Spinal cord (tissue), 10 donors: Measurements from ENCODE around the gene ATOH1. TPM values are rescaled to one million over a fixed set of nuclear protein-coding genes. Genes with fewer than 3 reads are reported as not detected.
A peak's percentile ranks its signal among the peaks of the same experiment; 100 is the strongest.

Experiments used
- DNase-seq, 6 donors: peaks; one replicate each; pipeline versions ENCODE4 v3.0.0 to v3.0.0-alpha.2; 2013 to 2015; ENCODE audit warnings: low spot score in 6 of 6, low read depth in 4 of 6
- H3K27ac ChIP-seq: one replicate; pipeline ENCODE4 v1.5.1; 2013; ENCODE audit warnings: low read depth, low read length, control low read depth
- H3K27me3 ChIP-seq: one replicate; pipeline ENCODE4 v1.6.1; 2013; ENCODE audit warnings: low read length; ENCODE audit not compliant: control insufficient read depth, insufficient read depth
- H3K36me3 ChIP-seq: one replicate; pipeline ENCODE4 v1.6.1; 2013; ENCODE audit warnings: low read length; ENCODE audit not compliant: control insufficient read depth, insufficient read depth
- H3K4me1 ChIP-seq: one replicate; pipeline ENCODE4 v1.6.1; 2013; ENCODE audit warnings: low read length; ENCODE audit not compliant: control insufficient read depth, insufficient read depth
- H3K4me3 ChIP-seq: one replicate; pipeline ENCODE4 v1.5.1; 2013; ENCODE audit warnings: low read depth, low read length, control low read depth
- H3K9me3 ChIP-seq: one replicate; pipeline ENCODE4 v1.6.1; 2013; ENCODE audit warnings: low read length; ENCODE audit not compliant: control insufficient read depth, insufficient read depth
- WGBS: methylation state at CpG from one replicate; pipeline ENCODE4 v1.1.5; 2013; ENCODE audit warnings: missing lambda C conversion rate; ENCODE audit not compliant: insufficient coverage; 5-methylcytosine and 5-hydroxymethylcytosine counted together
- long read RNA-seq, 4 donors: transcript quantifications; one replicate each; lab custom pipeline, GENCODE V29; 2026
- polyA plus RNA-seq, 2 donors: library from polyadenylated mRNA; unstranded; fragments of 120-200 nt; gene quantifications; one replicate each; pipeline ENCODE4 v1.2.1, GENCODE V29; 2013; ENCODE audit not compliant: insufficient read length in 2 of 2
- total RNA-seq, 2 donors: library from RNA; depleted of rRNA in 1 of 2; stranded (reverse); fragments of 120-200 nt in 1 of 2; fragments of >200 nt in 1 of 2; gene quantifications; one replicate each; pipeline versions ENCODE4 v1.2.3 to v1.2.4, GENCODE V29; 2013 to 2014
- donor health status: healthy.

Gene ATOH1
- total RNA-seq (under 1 TPM in 1 of 2 donors, not detected in 1; 0.77 TPM), polyA plus RNA-seq (not detected)
- long read RNA-seq, donor 1: 0 reads
- long read RNA-seq, donor 2: 0 reads
- long read RNA-seq, donor 3: 0 reads
- long read RNA-seq, donor 4: 0 reads

GRCh38 chr4:93828332-93828994, at the start of gene ATOH1:
ATOH1 (plus strand) TSS chr4:93828753; CDS start chr4:93828927, 174 bp downstream.
- under 1% methylated on average over 42 of the region's 46 CpGs for WGBS
- Histone ChIP-seq H3K36me3 (no peaks in the 10 kb centered on the region), H3K4me3 (peak within 1 kb of the TSS; percentile 42), H3K27ac (no peak within 1 kb of the TSS), H3K4me1 (peaks cover 27% of the 10 kb centered on the region), H3K27me3 (peaks cover 93% of the 10 kb centered on the region), H3K9me3 (no peaks in the 10 kb centered on the region)
- DNase-seq: peak in 3 of 6 donors; percentile 19 to 81 (median 80)

- H3K27me3 ChIP-seq: no peaks in the 10 kb centered on the region
- no peak overlapping the region for H3K4me3 ChIP-seq
- no peaks in the 10 kb centered on the region for H3K9me3 ChIP-seq
- no peaks in the 10 kb centered on the region for H3K36me3 ChIP-seq
- no peak overlapping the region for H3K27ac ChIP-seq
- WGBS: 89% methylated on average over 1 of the region's 2 CpGs
- no peak for DNase-seq
- H3K4me1 ChIP-seq: no peaks in the 10 kb centered on the region
Measured at GRCh38 chr4:93779228-93779627, 49.3 kb upstream of the ATOH1 start.

- Histone ChIP-seq H3K9me3 (no peaks in the 10 kb centered on the region), H3K4me1 (no peaks in the 10 kb centered on the region), H3K27ac (no peak overlapping the region), H3K36me3 (no peaks in the 10 kb centered on the region), H3K27me3 (no peaks in the 10 kb centered on the region), H3K4me3 (no peak overlapping the region)
- WGBS: 99% methylated on average over 5 of the region's 5 CpGs
- DNase-seq: no peak
Measured at GRCh38 chr4:93780080-93780479, 48.5 kb upstream of the ATOH1 start.

- no peaks in the 10 kb centered on the region for H3K27me3 ChIP-seq
- no peaks in the 10 kb centered on the region for H3K9me3 ChIP-seq
- no peak overlapping the region for H3K4me3 ChIP-seq
- WGBS: 98% methylated on average over 8 of the region's 9 CpGs
- no peak for DNase-seq
- no peak overlapping the region for H3K27ac ChIP-seq
- no peaks in the 10 kb centered on the region for H3K36me3 ChIP-seq
- H3K4me1 ChIP-seq: no peaks in the 10 kb centered on the region
Measured at GRCh38 chr4:93781198-93781597, 47.4 kb upstream of the ATOH1 start.

GRCh38 chr4:93786149-93786548, 42.4 kb upstream of the ATOH1 start:
- Histone ChIP-seq H3K27ac (no peak overlapping the region), H3K9me3 (no peaks in the 10 kb centered on the region), H3K36me3 (no peaks in the 10 kb centered on the region), H3K4me1 (no peaks in the 10 kb centered on the region), H3K4me3 (no peak overlapping the region), H3K27me3 (no peaks in the 10 kb centered on the region)
- DNase-seq: no peak
- 58% methylated on average over 2 of the region's 2 CpGs for WGBS

GRCh38 chr4:93788712-93789111, 39.8 kb upstream of the ATOH1 start:
- H3K36me3 ChIP-seq: no peaks in the 10 kb centered on the region
- WGBS: no CpG with 5 or more reads among the region's 1 CpG
- no peaks in the 10 kb centered on the region for H3K9me3 ChIP-seq
- no peak overlapping the region for H3K27ac ChIP-seq
- H3K4me1 ChIP-seq: no peaks in the 10 kb centered on the region
- H3K27me3 ChIP-seq: no peaks in the 10 kb centered on the region
- no peak overlapping the region for H3K4me3 ChIP-seq
- peak in 2 of 6 donors; percentile 33 to 72 for DNase-seq

GRCh38 chr4:93791570-93792195, 36.9 kb upstream of the ATOH1 start:
- peak; percentile 46 to 92 (median 66) for DNase-seq
- H3K27ac ChIP-seq: no peak overlapping the region
- no CpG with 5 or more reads among the region's 3 CpGs for WGBS

GRCh38 chr4:93802045-93802444, 26.5 kb upstream of the ATOH1 start:
- H3K27ac ChIP-seq: no peak overlapping the region
- no peak overlapping the region for H3K4me3 ChIP-seq
- no peaks in the 10 kb centered on the region for H3K36me3 ChIP-seq
- no CpG with 5 or more reads among the region's 4 CpGs for WGBS
- H3K9me3 ChIP-seq: no peaks in the 10 kb centered on the region
- no peaks in the 10 kb centered on the region for H3K4me1 ChIP-seq
- peak in 1 of 6 donors; percentile 5 for DNase-seq
- H3K27me3 ChIP-seq: peaks cover 3% of the 10 kb centered on the region

More at GRCh38 chr4:93791570-93792195, 36.9 kb upstream of the ATOH1 start:
- H3K4me3 ChIP-seq: no peak overlapping the region
- peaks cover 3% of the 10 kb centered on the region for H3K4me1 ChIP-seq
- H3K36me3 ChIP-seq: no peaks in the 10 kb centered on the region
- H3K9me3 ChIP-seq: no peaks in the 10 kb centered on the region
- H3K27me3 ChIP-seq: peaks cover 9% of the 10 kb centered on the region

GRCh38 chr4:93809773-93810172, 18.8 kb upstream of the ATOH1 start:
- peak in 2 of 6 donors; percentile 60 to 63 for DNase-seq
- 25% methylated on average over 1 of the region's 4 CpGs for WGBS

More at GRCh38 chr4:93809773-93810172, 18.8 kb upstream of the ATOH1 start:
- no peaks in the 10 kb centered on the region for H3K4me1 ChIP-seq
- no peaks in the 10 kb centered on the region for H3K27me3 ChIP-seq
- H3K36me3 ChIP-seq: no peaks in the 10 kb centered on the region
- H3K4me3 ChIP-seq: no peak overlapping the region
- H3K9me3 ChIP-seq: no peaks in the 10 kb centered on the region
- no peak overlapping the region for H3K27ac ChIP-seq
